H1 (cell line): ENCODE results near the gene WNT11. TPM values are rescaled to one million over a fixed set of nuclear protein-coding genes. Genes with fewer than 3 reads are reported as not detected.
A peak's percentile ranks its signal among the peaks of the same experiment; 100 is the strongest.

ENCODE experiments used
- CTCF ChIA-PET: fragments of 300-600 bp; sonication (Branson Sonifier 250); formaldehyde crosslinking; loops from one replicate; lab custom pipeline; 2021; ENCODE audit not compliant: partially characterized antibody; lab: Charles Lee
- POLR2A ChIA-PET: fragments of 300-600 bp; sonication (Branson Sonifier 250); formaldehyde crosslinking; loops from one replicate; lab custom pipeline; 2021; ENCODE audit warnings: inconsistent platforms; ENCODE audit not compliant: partially characterized antibody; lab: Charles Lee
- DNase-seq, 2 experiments: peaks; one replicate each; pipeline versions ENCODE4 v3.0.0 to v3.0.0-alpha.2; 2010 to 2022; ENCODE audit warnings: low spot score in 2 of 2, low read depth in 1 of 2, mixed read lengths in 1 of 2
- FAIRE-seq: peaks from 2 replicates; lab custom pipeline; 2011; peaks lifted over from hg19 to GRCh38; lab: Jason Lieb, UNC
- H2AFZ ChIP-seq: 2 replicates; pipeline ENCODE4 v1.8.1; 2012; ENCODE audit warnings: low read length, inconsistent platforms
- H2AK5ac ChIP-seq: 2 replicates; pipeline ENCODE4 v1.6.1; 2013; ENCODE audit warnings: low read depth, low read length
- H2BK120ac ChIP-seq: replicated peaks from 2 replicates; pipeline ENCODE3; 2013; ENCODE audit warnings: low read depth, low read length, inconsistent platforms
- H2BK12ac ChIP-seq: 2 replicates; pipeline ENCODE4 v1.6.1; 2013; ENCODE audit warnings: low read depth, low read length
- H2BK15ac ChIP-seq: 2 replicates; pipeline ENCODE4 v1.6.1; 2013; ENCODE audit warnings: low read length
- H2BK20ac ChIP-seq: 2 replicates; pipeline ENCODE4 v1.6.1; 2013; ENCODE audit warnings: low read length
- H2BK5ac ChIP-seq: 2 replicates; pipeline ENCODE4 v1.6.1; 2013; ENCODE audit warnings: low read depth, low read length
- H3K14ac ChIP-seq: 2 replicates; pipeline ENCODE4 v1.6.1; 2013; ENCODE audit warnings: inconsistent platforms; ENCODE audit not compliant: insufficient read length
- H3K18ac ChIP-seq: 2 replicates; pipeline ENCODE4 v1.6.1; 2013; ENCODE audit warnings: low read length; ENCODE audit errors: extremely low read depth
- H3K23ac ChIP-seq: 2 replicates; pipeline ENCODE4 v1.6.1; 2013; ENCODE audit warnings: inconsistent platforms; ENCODE audit not compliant: insufficient read length
- H3K23me2 ChIP-seq: 2 replicates; pipeline ENCODE4 v1.6.1; 2013; ENCODE audit warnings: low read depth, low read length
- H3K27ac ChIP-seq: 2 replicates; pipeline ENCODE4 v1.6.1; 2011; ENCODE audit warnings: low read depth, low read length, inconsistent platforms
- H3K27me3 ChIP-seq, 4 experiments: replicated peaks in 1 of 4; 1 replicate in 1 of 4; 2 replicates in 3 of 4; pipeline versions ENCODE4 v1.6.1 to v1.8.1; 2011 to 2013; ENCODE audit warnings: low read length in 3 of 4, mild to moderate bottlenecking in 3 of 4, inconsistent platforms in 2 of 4, mixed read lengths in 2 of 4, moderate library complexity in 1 of 4; ENCODE audit not compliant: control insufficient read depth in 3 of 4, insufficient read depth in 3 of 4; ENCODE audit errors: extremely low read depth in 1 of 4
- H3K36me3 ChIP-seq, 4 experiments: 2 replicates each; pipeline versions ENCODE4 v1.6.1 to v1.8.1; 2011 to 2013; ENCODE audit warnings: mild to moderate bottlenecking in 4 of 4, low read length in 3 of 4, moderate library complexity in 2 of 4, control low read depth in 1 of 4, inconsistent platforms in 1 of 4; ENCODE audit not compliant: insufficient read depth in 4 of 4, control insufficient read depth in 2 of 4
- H3K4ac ChIP-seq: replicated peaks from 2 replicates; pipeline ENCODE3; 2013; ENCODE audit warnings: low read length, low read depth, mixed read lengths, inconsistent platforms; ENCODE audit not compliant: insufficient read length
- H3K4me1 ChIP-seq, 4 experiments: replicated peaks in 1 of 4; 1 replicate in 1 of 4; 2 replicates in 3 of 4; pipeline versions ENCODE4 v1.6.1 to v1.8.1; 2011 to 2013; ENCODE audit warnings: low read length in 3 of 4, inconsistent platforms in 2 of 4, mixed read lengths in 1 of 4; ENCODE audit not compliant: insufficient read depth in 4 of 4, control insufficient read depth in 3 of 4
- H3K4me2 ChIP-seq, 2 experiments: 2 replicates each; pipeline versions ENCODE4 v1.6.1 to v1.8.1; 2011 to 2013; ENCODE audit warnings: low read depth in 2 of 2, low read length in 2 of 2, control low read depth in 1 of 2, inconsistent platforms in 1 of 2, mild to moderate bottlenecking in 1 of 2; ENCODE audit not compliant: insufficient read depth in 1 of 2
- H3K4me3 ChIP-seq, 4 experiments: fragments of 200-600, 300-600 bp in 1 of 4; sonication (generic), shearing (Covaris generic), sonication (Bioruptor Twin) in 1 of 4; 2 replicates each; pipeline versions ENCODE4 v1.5.1 to v1.8.1; 2011 to 2016; ENCODE audit warnings: low read length in 4 of 4, low read depth in 3 of 4, control low read depth in 2 of 4, inconsistent platforms in 2 of 4, mild to moderate bottlenecking in 2 of 4, mixed read lengths in 1 of 4, moderate library complexity in 1 of 4; ENCODE audit not compliant: insufficient read depth in 2 of 4; ENCODE audit errors: extremely low read depth in 1 of 4
- H3K56ac ChIP-seq: replicated peaks from 2 replicates; pipeline ENCODE3; 2013; ENCODE audit warnings: low read depth, mild to moderate bottlenecking, mixed read lengths, low read length, inconsistent platforms; ENCODE audit not compliant: insufficient read length
- H3K79me1 ChIP-seq: 2 replicates; pipeline ENCODE4 v1.6.1; 2013; ENCODE audit warnings: low read depth, low read length, control low read depth
- H3K79me2 ChIP-seq, 2 experiments: 2 replicates each; pipeline versions ENCODE4 v1.6.1 to v1.8.1; 2012 to 2013; ENCODE audit warnings: low read length in 2 of 2, mild to moderate bottlenecking in 2 of 2, inconsistent platforms in 1 of 2; ENCODE audit not compliant: insufficient read depth in 2 of 2, control insufficient read depth in 1 of 2
- H3K9ac ChIP-seq, 4 experiments: replicated peaks in 1 of 4; 1 replicate in 1 of 4; 2 replicates in 3 of 4; pipeline versions ENCODE4 v1.6.1 to v1.8.1; 2011 to 2013; ENCODE audit warnings: low read depth in 3 of 4, low read length in 3 of 4, control low read depth in 2 of 4, mild to moderate bottlenecking in 2 of 4, moderate library complexity in 2 of 4, inconsistent platforms in 1 of 4; ENCODE audit errors: extremely low read depth in 1 of 4
- H3K9me3 ChIP-seq, 2 experiments: 2 replicates each; pipeline versions ENCODE4 v1.6.1 to v1.8.1; 2012 to 2013; ENCODE audit warnings: mild to moderate bottlenecking in 2 of 2, moderate library complexity in 2 of 2, control low read depth in 1 of 2, inconsistent platforms in 1 of 2, low read depth in 1 of 2, low read length in 1 of 2, mixed read lengths in 1 of 2; ENCODE audit not compliant: insufficient read depth in 2 of 2
- H4K20me1 ChIP-seq, 2 experiments: replicated peaks in 1 of 2; 2 replicates each; pipeline versions ENCODE3 to v1.8.1; 2011 to 2013; ENCODE audit warnings: inconsistent platforms in 2 of 2, low read length in 2 of 2, mild to moderate bottlenecking in 1 of 2; ENCODE audit not compliant: insufficient read depth in 2 of 2, control insufficient read depth in 1 of 2
- H4K5ac ChIP-seq: 2 replicates; pipeline ENCODE4 v1.6.1; 2013; ENCODE audit warnings: low read length, low read depth, mixed read lengths, inconsistent platforms; ENCODE audit not compliant: insufficient read length
- H4K8ac ChIP-seq: 2 replicates; pipeline ENCODE4 v1.8.0; 2013; ENCODE audit warnings: mild to moderate bottlenecking, moderate library complexity, low read length, inconsistent platforms; ENCODE audit not compliant: insufficient read depth; ENCODE audit errors: extremely low read depth
- H4K91ac ChIP-seq: replicated peaks from 2 replicates; pipeline ENCODE3; 2013; ENCODE audit warnings: low read length, mixed read lengths, inconsistent platforms; ENCODE audit not compliant: insufficient read length
- EGR1 ChIP-seq: IDR thresholded peaks from 2 replicates; pipeline ENCODE4 v1.6.1; 2011; ENCODE audit warnings: low read depth, low read length, borderline replicate concordance
- TBP ChIP-seq: IDR thresholded peaks from 2 replicates; pipeline ENCODE4 v1.6.1; 2011; ENCODE audit warnings: low read depth, low read length, improper control_type of control experiment
- WGBS, 2 experiments: shearing (Covaris generic) in 1 of 2; methylation state at CpG; one replicate each; pipeline versions ENCODE4 v1.1.6 to v1.1.7; 2013 to 2015; ENCODE audit warnings: low lambda C conversion rate in 2 of 2, mixed read lengths in 2 of 2, inconsistent platforms in 1 of 2, low coverage in 1 of 2, missing lambda C conversion rate in 1 of 2; ENCODE audit not compliant: insufficient replicate concordance in 2 of 2, insufficient coverage in 1 of 2, insufficient read length in 1 of 2; ENCODE audit errors: extremely low coverage in 1 of 2, missing lambda C conversion rate in 1 of 2; 5-methylcytosine and 5-hydroxymethylcytosine counted together
- polyA plus RNA-seq, 7 experiments: library from polyadenylated mRNA; depleted of rRNA in 3 of 7; stranded (reverse) in 5 of 7; unstranded in 2 of 7; fragments of >200 nt in 5 of 7; fragments of 200-250 nt in 2 of 7; gene quantifications; 1 replicate in 5 of 7; 2 replicates in 1 of 7; 4 replicates in 1 of 7; pipeline versions ENCODE4 v1.2.1 to v1.2.3, GENCODE V29; 2011 to 2013; ENCODE audit warnings: missing spikeins in 2 of 7, mixed read lengths in 2 of 7
- total RNA-seq: library from RNA; stranded (reverse); fragmentation: NEBNext Ultra II Directional; extraction: Animal tissue kit (Norgen Biotek cat#: 25700); gene quantifications from 2 replicates; pipeline ENCODE4 v1.2.1, GENCODE V29; 2021

The WNT11 gene
- total and polyA plus RNA-seq, 2 of the 8 experiments (the other 6 are each of a cell fraction or from before 2014, with no cell fraction given), result 0.11 to 0.45 TPM

- Histone ChIP-seq H3K14ac (no peak overlapping the region), H3K4me2 (no peak overlapping the region), H4K8ac (no peak overlapping the region), H3K4me3 (no peak overlapping the region), H2BK20ac (no peak overlapping the region), H2BK120ac (no peak overlapping the region), H3K4me1 (peaks cover 0 to 10% (median 0%) of the 10 kb centered on the region in 4 experiments; a peak in 2 of 7 replicates), H3K9me3 (no peaks in the 10 kb centered on the region), H2BK5ac (no peak overlapping the region), H3K56ac (no peak overlapping the region), H4K5ac (no peak overlapping the region), H3K23me2 (no peaks in the 10 kb centered on the region), H2AK5ac (peak overlapping the region; percentile 13; the same call in 1 of the 2 replicates), H2BK15ac (no peak overlapping the region), H3K9ac (no peak overlapping the region), H3K79me2 (no peaks in the 10 kb centered on the region), H4K91ac (no peak overlapping the region), H4K20me1 (no peaks in the 10 kb centered on the region), H3K27ac (no peak overlapping the region), H3K27me3 (no peaks in the 10 kb centered on the region), H3K4ac (no peak overlapping the region), H3K36me3 (no peaks in the 10 kb centered on the region; a peak in 1 of 8 replicates), H3K23ac (no peak overlapping the region), H3K18ac (no peak overlapping the region), H3K79me1 (no peaks in the 10 kb centered on the region), H2AFZ (no peak overlapping the region), H2BK12ac (no peak overlapping the region)
- TF ChIP-seq TBP, result no peak
- TF ChIP-seq EGR1, result no peak
- no peak for DNase-seq
- ChIA-PET CTCF (no interaction called here), POLR2A (no interaction called here)
- FAIRE-seq, result no peak
- 90% methylated on average over 4 of the region's 4 CpGs; no CpG with 5 or more reads in 1 of the 2 experiments for WGBS, 2 experiments
Observed at GRCh38 chr11:76188873-76189272, 17.4 kb downstream of the WNT11 start.
